Astrocyte (in vitro differentiated cells and primary cell): ENCODE data around the gene DENND6B.

Experiments used
- CTCF ChIP-seq: IDR thresholded peaks from 2 replicates; pipeline ENCODE4 v1.5.1; 2011; ENCODE audit warnings: low read depth, mild to moderate bottlenecking, inconsistent platforms, low read length, moderate library complexity; ENCODE audit not compliant: insufficient read depth
- EZH2 ChIP-seq: IDR thresholded peaks from 2 replicates; pipeline ENCODE4 v1.6.1; 2012; ENCODE audit warnings: mild to moderate bottlenecking, low read length, inconsistent platforms; ENCODE audit not compliant: insufficient read depth

GRCh38 chr22:50280708-50281383, 46.0 kb downstream of the DENND6B start:
- TF ChIP-seq CTCF (no peak), EZH2 (no peak)
